Measurements from ENCODE around the gene CLNS1A.

GRCh38 chr11:77568306-77568705 is 69.3 kb downstream of the CLNS1A start:
- TF ChIP-seq EZH2 (IDR thresholded peaks at IDR 0.05) = no peak
- TF ChIP-seq POLR2AphosphoS5 (IDR thresholded peaks at IDR 0.05; ENCODE audit: borderline replicate concordance, low read depth, low read length) = no peak
- no peak for TF ChIP-seq FOXP2 (optimal IDR thresholded peaks at IDR 0.05; ENCODE audit: control extremely low read depth, extremely low read length, insufficient read depth)

All from SK-N-MC (cell line).